C4-2B (cell line): Measurements from ENCODE around the gene AMMECR1.

ENCODE experiments used
- H3K27ac ChIP-seq: fragments of 450-650 bp; 2 replicates; pipeline ENCODE4 v1.5.1; 2017
- ZFX ChIP-seq: fragments of 450-650 bp; IDR thresholded peaks from 2 replicates; pipeline ENCODE4 v1.6.1; 2017
- TF ChIP-seq, protein P1 (sequence below): fragments of 450-650 bp; conservative IDR thresholded peaks from 2 replicates; pipeline ENCODE4 v1.5.1; 2017; ENCODE audit warnings: mild to moderate bottlenecking

Gene AMMECR1

DNA sequence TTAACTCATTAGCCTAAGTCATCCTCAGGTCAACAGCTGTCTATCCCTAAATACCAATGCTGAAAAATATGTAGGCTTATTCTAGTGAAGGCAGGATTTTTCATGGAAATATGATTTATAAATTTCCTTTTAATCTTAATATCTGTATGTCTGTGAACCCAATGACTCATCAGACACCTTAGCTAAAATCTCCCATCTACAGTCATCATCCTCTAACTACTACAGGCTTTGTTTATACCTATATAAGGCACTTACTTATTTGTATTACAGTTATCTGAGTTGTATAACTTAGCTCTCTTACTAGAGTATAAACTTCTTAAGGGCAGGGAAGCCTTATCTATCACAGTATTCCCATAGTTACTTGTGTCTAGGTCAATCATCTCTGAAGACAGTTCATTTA, 24.2 kb downstream of the AMMECR1 start:
- TF ChIP-seq, protein P1, sequence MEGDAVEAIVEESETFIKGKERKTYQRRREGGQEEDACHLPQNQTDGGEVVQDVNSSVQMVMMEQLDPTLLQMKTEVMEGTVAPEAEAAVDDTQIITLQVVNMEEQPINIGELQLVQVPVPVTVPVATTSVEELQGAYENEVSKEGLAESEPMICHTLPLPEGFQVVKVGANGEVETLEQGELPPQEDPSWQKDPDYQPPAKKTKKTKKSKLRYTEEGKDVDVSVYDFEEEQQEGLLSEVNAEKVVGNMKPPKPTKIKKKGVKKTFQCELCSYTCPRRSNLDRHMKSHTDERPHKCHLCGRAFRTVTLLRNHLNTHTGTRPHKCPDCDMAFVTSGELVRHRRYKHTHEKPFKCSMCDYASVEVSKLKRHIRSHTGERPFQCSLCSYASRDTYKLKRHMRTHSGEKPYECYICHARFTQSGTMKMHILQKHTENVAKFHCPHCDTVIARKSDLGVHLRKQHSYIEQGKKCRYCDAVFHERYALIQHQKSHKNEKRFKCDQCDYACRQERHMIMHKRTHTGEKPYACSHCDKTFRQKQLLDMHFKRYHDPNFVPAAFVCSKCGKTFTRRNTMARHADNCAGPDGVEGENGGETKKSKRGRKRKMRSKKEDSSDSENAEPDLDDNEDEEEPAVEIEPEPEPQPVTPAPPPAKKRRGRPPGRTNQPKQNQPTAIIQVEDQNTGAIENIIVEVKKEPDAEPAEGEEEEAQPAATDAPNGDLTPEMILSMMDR, result no peak
- TF ChIP-seq ZFX, result no peak

DNA sequence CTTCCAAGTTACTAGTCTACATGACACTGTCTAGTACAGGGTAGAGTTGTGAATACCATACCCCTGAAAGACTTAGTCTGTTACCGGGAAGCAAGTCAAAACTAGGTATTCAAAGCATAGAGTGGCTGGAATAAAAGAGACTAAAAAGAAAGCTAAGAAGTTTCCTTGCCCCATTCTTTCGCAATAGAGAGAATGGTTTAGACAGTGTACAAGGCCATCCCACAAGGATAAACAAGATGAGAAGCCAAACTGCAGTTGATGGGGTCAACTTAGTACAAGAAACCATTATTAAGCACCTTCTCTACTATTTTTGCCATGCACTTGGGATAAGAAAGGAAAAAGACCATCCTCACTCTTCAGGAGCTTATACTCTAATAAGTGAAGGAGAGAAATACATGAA, 30.3 kb downstream of the AMMECR1 start:
- no peak overlapping the region for H3K27ac ChIP-seq
- TF ChIP-seq, protein P1, result no peak
- no peak for TF ChIP-seq ZFX

More for the DNA sequence above, 24.2 kb downstream of the AMMECR1 start:
- H3K27ac ChIP-seq, result no peak overlapping the region

DNA sequence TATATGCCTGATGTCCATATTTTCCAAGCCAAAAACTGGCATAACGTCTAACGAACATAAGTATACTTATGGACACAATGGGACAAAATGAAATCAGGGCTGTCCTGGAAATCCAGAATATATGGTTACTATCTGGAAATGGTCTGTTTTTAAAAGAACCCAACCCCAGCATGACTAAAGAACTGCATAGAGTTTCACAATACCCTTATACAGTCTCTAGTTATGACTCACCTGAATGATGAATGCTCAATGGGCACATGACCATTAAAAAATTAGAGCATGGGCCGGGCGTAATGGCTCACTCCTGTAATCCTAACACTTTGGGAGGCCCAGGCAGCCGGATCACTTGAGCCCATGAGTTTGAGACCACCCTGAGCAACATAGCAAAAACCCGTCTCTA, 31.8 kb downstream of the AMMECR1 start:
- TF ChIP-seq ZFX, result no peak
- TF ChIP-seq, protein P1, result no peak

DNA sequence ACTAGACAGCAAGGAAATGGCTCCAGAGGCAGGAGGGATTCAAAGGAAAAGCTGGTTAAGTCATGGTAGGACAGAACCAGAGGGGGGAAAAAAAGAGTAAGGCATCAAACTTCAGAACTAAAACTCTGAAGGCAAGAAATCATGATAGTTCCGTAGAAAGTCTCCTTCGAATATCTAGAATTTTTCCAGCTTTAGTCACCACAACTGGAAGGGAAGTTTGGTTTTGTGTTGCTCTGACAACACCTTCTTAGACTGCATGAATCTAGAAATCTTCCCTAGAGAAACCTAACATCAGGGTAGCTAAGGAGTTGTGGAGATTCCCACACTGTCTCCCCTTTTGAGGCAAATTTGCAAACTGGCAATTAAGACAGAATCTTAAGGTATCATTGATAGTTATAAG, 33.7 kb downstream of the AMMECR1 start:
- no peak for TF ChIP-seq ZFX
- TF ChIP-seq, protein P1, result no peak
- no peak overlapping the region for H3K27ac ChIP-seq

More for the DNA sequence above, 31.8 kb downstream of the AMMECR1 start:
- no peak overlapping the region for H3K27ac ChIP-seq

DNA sequence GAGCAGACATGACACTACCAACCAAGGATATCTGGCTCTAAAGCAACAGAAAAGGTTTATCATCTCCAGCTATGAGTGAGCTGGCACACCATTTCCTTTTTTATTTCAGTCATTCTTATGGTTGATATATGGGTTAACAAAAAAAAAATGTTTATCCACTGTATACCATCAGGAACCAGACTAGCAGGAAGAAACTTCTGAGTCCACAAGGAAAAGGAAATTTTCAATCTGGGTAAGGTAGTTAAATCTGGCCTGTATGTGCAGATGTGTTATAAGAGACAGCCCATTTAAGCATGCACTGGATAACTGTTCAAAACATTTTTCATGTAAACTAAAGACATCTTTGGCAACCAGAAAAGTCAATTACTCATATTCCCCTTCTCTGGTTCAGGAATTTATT, 35.0 kb downstream of the AMMECR1 start:
- TF ChIP-seq, protein P1, result no peak
- TF ChIP-seq ZFX, result no peak
- H3K27ac ChIP-seq, result no peak overlapping the region

DNA sequence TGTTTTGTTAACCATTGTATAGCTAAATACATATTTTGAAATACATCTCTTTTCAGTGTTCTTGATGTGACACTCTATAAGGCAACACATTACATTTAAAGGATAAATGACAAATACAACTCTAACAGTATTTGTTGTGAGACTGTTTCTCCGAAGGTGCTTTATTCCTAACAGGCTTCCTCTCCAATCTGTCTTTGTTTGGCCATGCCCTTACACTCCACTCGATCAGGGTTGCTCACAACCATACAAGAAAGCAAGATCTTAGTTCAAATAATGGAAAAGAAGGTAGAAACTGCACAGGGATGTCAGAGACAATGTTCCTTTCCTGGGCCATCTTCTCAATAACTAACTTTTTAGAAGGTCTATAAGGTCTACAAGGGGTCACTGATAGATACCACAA, 36.5 kb downstream of the AMMECR1 start:
- H3K27ac ChIP-seq, result no peak overlapping the region
- TF ChIP-seq, protein P1, result no peak
- no peak for TF ChIP-seq ZFX

DNA sequence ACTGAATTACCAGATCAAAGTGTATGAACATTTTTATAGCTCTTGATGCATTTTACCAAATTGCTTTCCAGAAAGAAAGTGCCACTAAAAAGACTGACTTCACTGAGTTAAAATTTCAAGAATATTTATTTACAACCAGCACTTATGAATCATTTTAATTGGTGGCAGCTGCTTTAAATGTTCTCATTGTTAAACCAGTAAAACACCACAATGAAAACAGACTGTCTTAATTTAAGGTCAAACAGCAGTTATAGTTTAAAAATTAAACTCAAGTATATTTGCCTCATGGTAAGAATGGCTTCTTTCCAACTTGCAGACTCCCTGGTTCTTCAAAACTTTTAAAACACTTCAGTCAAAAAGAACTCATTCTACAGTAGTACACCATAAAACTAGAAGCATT, 36.9 kb downstream of the AMMECR1 start:
- no peak for TF ChIP-seq ZFX
- TF ChIP-seq, protein P1, result no peak
- H3K27ac ChIP-seq, result no peak overlapping the region
